Effector memory CD4-positive, alpha-beta T cell (primary cell): ENCODE results near the gene NR2E3.

ENCODE experiments used
- DNase-seq, 3 donors: peaks; one replicate each; pipeline ENCODE4 v3.0.0-alpha.2; 2020
- H3K27ac ChIP-seq: 2 replicates; pipeline ENCODE4 v1.7.0; 2013; ENCODE audit warnings: mild to moderate bottlenecking, low read length, moderate library complexity; ENCODE audit not compliant: insufficient read depth, poor library complexity, severe bottlenecking
- H3K27me3 ChIP-seq: replicated peaks from 2 replicates; pipeline ENCODE4 v1.7.0; 2013; ENCODE audit warnings: mild to moderate bottlenecking, low read length; ENCODE audit not compliant: insufficient read depth, control insufficient read depth, poor library complexity, severe bottlenecking
- H3K36me3 ChIP-seq: 2 replicates; pipeline ENCODE4 v1.7.0; 2013; ENCODE audit warnings: mild to moderate bottlenecking, low read length, moderate library complexity; ENCODE audit not compliant: control insufficient read depth, insufficient read depth
- H3K4me1 ChIP-seq: 2 replicates; pipeline ENCODE4 v1.7.0; 2013; ENCODE audit warnings: low read length, mild to moderate bottlenecking; ENCODE audit not compliant: control insufficient read depth, insufficient read depth, poor library complexity, severe bottlenecking
- H3K4me3 ChIP-seq: 2 replicates; pipeline ENCODE4 v1.7.0; 2013; ENCODE audit warnings: low read length, low read depth, mild to moderate bottlenecking; ENCODE audit not compliant: insufficient read depth, poor library complexity, severe bottlenecking
- H3K9me3 ChIP-seq: 2 replicates; pipeline ENCODE4 v1.7.0; 2013; ENCODE audit warnings: mild to moderate bottlenecking, low read length, moderate library complexity; ENCODE audit not compliant: control insufficient read depth

The NR2E3 gene

DNA sequence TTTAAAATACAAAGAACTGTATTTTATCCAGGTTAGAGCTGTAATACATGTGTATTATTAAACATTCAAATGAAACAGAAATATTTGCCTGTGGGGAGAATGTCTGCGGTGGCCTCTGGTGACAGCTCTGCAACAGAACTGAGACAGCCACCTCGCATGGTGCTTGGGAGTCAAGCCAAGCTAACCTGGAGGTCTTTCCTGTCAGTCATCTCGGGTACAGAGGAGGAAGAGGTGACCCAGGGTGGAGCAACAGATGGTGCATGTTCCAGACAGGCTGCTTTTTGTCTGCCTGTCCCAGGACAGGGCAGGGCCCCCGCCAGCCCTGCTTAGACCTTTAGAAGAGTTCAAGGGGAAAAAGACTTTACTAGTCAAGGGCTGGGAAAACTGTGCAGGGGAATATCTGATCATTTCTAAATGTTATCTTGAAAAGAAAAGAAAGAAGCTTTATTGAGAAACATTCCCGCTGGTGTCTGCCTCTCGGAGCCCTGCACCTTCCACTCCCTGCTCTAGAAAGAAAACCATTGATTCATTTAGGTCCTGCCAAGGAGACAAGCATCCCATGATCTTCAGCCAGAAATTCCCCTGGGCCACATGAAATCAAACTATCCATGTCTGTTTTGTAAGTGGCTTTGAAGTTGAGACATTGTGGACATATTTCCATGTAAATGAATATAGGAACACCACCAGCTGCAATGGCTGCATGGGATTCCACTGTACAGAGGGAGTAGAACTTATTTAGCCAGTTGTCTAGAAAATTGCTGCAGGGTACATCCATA lies 5.5 kb upstream of the NR2E3 start:
- DNase-seq: no peak
- Histone ChIP-seq H3K36me3 (no peaks in the 10 kb centered on the region), H3K9me3 (no peaks in the 10 kb centered on the region), H3K4me1 (no peaks in the 10 kb centered on the region), H3K4me3 (no peak overlapping the region), H3K27me3 (no peaks in the 10 kb centered on the region), H3K27ac (no peak overlapping the region)

DNA sequence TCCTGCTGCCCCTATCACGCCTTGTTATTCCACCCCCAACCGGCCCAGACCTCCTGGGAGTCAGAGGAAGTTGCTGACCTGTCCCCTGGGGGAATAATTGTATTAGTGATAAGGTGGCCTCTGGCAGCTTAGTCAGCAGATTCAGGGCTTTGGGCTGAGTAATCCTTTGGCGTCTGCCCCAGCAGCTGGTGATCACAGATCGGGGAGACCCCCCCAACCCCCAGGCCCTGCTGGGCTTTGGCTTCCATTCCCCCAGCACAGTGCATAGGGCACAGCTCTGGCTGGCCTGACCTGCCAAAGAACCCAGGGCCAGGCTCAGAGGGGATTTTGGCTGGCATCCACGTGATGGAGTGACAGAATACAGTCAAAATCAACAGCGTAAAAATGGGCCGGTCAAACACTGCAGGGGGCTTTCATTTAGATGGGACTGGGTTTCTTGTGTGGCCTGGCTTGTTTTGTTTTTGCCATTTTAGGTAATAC lies 3.9 kb upstream of the NR2E3 start:
- Histone ChIP-seq H3K27me3 (no peaks in the 10 kb centered on the region), H3K36me3 (no peaks in the 10 kb centered on the region), H3K27ac (no peak overlapping the region), H3K9me3 (no peaks in the 10 kb centered on the region), H3K4me3 (no peak overlapping the region), H3K4me1 (no peaks in the 10 kb centered on the region)
- no peak for DNase-seq

DNA sequence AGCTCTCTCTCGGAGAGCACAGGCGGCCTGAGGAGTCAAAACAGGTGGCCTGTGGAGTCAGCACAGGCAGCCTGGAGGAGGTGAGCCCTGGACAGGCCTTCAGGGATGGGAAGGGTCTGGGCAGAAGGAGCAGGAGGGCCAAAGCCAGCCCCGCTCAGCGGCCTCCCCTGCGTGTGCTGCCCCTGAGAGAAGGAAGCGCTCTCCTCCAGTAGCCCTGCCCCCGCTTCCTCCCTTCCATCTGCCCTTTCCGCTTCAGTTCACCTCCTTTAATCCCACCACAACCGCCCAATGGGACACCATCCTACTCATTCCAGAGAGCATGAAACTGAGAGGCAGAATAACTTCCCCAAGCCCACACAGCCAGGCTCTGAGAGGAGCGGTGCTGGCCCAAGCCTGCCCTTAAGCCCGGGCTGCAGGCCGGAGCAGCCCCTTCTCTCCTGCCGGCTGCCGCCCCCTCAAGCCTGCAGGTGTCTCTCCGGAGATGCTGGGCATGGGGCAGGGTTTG lies 3.2 kb upstream of the NR2E3 start:
- Histone ChIP-seq H3K36me3 (no peaks in the 10 kb centered on the region), H3K4me3 (no peak overlapping the region), H3K27me3 (no peaks in the 10 kb centered on the region), H3K27ac (no peak overlapping the region), H3K4me1 (no peaks in the 10 kb centered on the region), H3K9me3 (no peaks in the 10 kb centered on the region)
- DNase-seq: no peak

DNA sequence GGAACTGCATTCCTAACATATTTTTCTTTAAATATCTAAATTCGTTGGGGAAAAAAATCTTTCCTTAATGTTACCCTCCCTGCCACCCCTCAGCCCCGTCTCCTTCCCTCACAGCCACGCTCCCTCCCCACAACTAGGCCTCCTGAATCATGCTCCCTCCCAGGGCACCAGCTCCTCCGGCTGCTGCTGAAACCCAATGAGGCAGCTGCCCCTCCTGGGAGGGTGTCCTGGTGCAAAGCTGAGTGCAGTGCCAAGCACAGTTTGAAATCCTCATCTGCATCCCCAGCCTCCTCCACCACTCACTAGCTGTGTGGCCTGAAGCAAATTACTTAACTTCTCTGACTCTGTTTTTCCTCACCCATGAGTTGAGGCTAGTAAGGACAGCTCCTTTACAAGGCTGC lies 2.7 kb upstream of the NR2E3 start:
- H3K27ac ChIP-seq: no peak overlapping the region
- no peaks in the 10 kb centered on the region for H3K4me1 ChIP-seq
- no peaks in the 10 kb centered on the region for H3K27me3 ChIP-seq
- no peaks in the 10 kb centered on the region for H3K36me3 ChIP-seq
- no peak for DNase-seq
- no peak overlapping the region for H3K4me3 ChIP-seq
- no peaks in the 10 kb centered on the region for H3K9me3 ChIP-seq

GRCh38 chr15:71808311-71809020 lies 1.9 kb upstream of the NR2E3 start:
- no peaks in the 10 kb centered on the region for H3K36me3 ChIP-seq
- no peaks in the 10 kb centered on the region for H3K4me1 ChIP-seq
- no peak overlapping the region for H3K27ac ChIP-seq
- no peaks in the 10 kb centered on the region for H3K27me3 ChIP-seq
- DNase-seq: no peak
- H3K9me3 ChIP-seq: no peaks in the 10 kb centered on the region
- H3K4me3 ChIP-seq: no peak overlapping the region

GRCh38 chr15:71809346-71809745 lies 1.0 kb upstream of the NR2E3 start:
- no peak for DNase-seq
- H3K9me3 ChIP-seq: no peaks in the 10 kb centered on the region
- H3K27ac ChIP-seq: no peak overlapping the region
- H3K27me3 ChIP-seq: no peaks in the 10 kb centered on the region
- H3K4me3 ChIP-seq: no peak overlapping the region
- H3K4me1 ChIP-seq: no peaks in the 10 kb centered on the region
- no peaks in the 10 kb centered on the region for H3K36me3 ChIP-seq

DNA sequence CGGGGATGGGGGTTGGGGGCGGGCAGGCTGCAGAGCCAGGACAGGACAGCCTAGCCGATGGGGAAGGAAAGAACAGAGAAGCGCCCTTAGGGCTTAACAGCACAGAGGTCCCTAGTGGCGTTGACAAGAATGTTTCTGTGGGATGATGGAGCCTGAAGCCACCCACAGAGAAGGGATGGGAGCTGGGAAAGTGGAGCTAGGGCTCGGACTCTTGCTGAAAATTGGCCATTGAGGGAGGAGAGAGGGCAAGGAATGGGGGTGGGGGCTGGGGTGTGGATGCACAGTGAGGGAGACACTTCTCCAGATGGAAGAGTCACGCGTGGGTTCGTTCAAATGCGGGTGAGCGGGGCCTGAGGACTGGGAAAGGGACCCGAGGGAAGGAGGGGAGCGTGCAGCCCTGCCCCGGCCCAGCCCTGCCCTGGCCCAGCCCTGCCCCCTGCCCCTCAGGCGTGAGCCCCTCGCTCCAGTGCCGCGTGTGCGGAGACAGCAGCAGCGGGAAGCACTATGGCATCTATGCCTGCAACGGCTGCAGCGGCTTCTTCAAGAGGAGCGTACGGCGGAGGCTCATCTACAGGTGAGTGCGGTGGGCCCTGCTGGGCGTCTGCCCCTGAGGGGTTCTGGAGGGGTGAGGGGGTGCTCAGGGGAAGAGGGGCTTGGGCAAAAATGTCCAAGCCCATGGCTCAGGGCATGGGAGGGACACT lies 832 bp downstream of the NR2E3 start:
- H3K4me3 ChIP-seq: no peak overlapping the region
- no peaks in the 10 kb centered on the region for H3K36me3 ChIP-seq
- H3K27ac ChIP-seq: no peak overlapping the region
- H3K27me3 ChIP-seq: no peaks in the 10 kb centered on the region
- no peaks in the 10 kb centered on the region for H3K9me3 ChIP-seq
- no peak for DNase-seq
- H3K4me1 ChIP-seq: no peaks in the 10 kb centered on the region

DNA sequence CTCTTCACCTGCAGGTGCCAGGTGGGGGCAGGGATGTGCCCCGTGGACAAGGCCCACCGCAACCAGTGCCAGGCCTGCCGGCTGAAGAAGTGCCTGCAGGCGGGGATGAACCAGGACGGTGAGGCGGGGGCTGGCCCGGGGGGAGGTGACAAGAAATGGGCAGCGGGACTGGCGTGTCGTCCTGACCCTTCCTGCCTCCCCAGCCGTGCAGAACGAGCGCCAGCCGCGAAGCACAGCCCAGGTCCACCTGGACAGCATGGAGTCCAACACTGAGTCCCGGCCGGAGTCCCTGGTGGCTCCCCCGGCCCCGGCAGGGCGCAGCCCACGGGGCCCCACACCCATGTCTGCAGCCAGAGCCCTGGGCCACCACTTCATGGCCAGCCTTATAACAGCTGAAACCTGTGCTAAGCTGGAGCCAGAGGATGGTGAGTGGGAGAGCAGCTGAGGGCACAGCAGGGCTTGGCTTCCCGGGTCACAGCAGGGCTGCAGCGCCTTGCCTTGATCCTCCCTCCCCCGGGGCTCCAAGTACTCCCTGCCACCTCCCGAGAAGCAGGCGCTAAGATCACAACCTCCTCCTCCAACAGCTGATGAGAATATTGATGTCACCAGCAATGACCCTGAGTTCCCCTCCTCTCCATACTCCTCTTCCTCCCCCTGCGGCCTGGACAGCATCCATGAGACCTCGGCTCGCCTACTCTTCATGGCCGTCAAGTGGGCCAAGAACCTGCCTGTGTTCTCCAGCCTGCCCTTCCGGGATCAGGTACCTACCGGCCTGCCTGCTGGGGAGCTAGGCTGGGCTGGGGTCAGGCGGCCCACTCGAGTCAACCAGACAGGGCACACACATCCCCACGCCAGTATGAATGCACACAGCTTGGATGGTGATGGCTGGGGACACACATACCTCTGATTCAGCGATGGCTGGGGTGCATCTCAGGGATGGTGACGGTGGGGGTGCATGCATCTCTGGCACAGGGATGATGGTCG lies 1.7 kb downstream of the NR2E3 start:
- DNase-seq: no peak
- H3K36me3 ChIP-seq: no peaks in the 10 kb centered on the region

GRCh38 chr15:71812966-71813722 lies 2.8 kb downstream of the NR2E3 start:
- no peak overlapping the region for H3K27ac ChIP-seq
- no peaks in the 10 kb centered on the region for H3K36me3 ChIP-seq
- no peaks in the 10 kb centered on the region for H3K27me3 ChIP-seq
- no peak overlapping the region for H3K4me3 ChIP-seq
- DNase-seq: no peak
- no peaks in the 10 kb centered on the region for H3K4me1 ChIP-seq
- H3K9me3 ChIP-seq: no peaks in the 10 kb centered on the region

More for the DNA sequence above, 1.7 kb downstream of the NR2E3 start:
- H3K4me1 ChIP-seq: no peaks in the 10 kb centered on the region
- H3K9me3 ChIP-seq: no peaks in the 10 kb centered on the region
- H3K4me3 ChIP-seq: no peak overlapping the region
- H3K27ac ChIP-seq: no peak overlapping the region
- H3K27me3 ChIP-seq: no peaks in the 10 kb centered on the region
